Measurements from ENCODE around the gene EGR1. TPM values are rescaled to one million over a fixed set of nuclear protein-coding genes. Genes with fewer than 3 reads are reported as not detected.
A peak's percentile ranks its signal among the peaks of the same experiment; 100 is the strongest.

The EGR1 gene
- total and polyA plus RNA-seq, 2 of the 4 experiments (the other 2 are of a cell fraction): 2.9 to 104 TPM

DNA sequence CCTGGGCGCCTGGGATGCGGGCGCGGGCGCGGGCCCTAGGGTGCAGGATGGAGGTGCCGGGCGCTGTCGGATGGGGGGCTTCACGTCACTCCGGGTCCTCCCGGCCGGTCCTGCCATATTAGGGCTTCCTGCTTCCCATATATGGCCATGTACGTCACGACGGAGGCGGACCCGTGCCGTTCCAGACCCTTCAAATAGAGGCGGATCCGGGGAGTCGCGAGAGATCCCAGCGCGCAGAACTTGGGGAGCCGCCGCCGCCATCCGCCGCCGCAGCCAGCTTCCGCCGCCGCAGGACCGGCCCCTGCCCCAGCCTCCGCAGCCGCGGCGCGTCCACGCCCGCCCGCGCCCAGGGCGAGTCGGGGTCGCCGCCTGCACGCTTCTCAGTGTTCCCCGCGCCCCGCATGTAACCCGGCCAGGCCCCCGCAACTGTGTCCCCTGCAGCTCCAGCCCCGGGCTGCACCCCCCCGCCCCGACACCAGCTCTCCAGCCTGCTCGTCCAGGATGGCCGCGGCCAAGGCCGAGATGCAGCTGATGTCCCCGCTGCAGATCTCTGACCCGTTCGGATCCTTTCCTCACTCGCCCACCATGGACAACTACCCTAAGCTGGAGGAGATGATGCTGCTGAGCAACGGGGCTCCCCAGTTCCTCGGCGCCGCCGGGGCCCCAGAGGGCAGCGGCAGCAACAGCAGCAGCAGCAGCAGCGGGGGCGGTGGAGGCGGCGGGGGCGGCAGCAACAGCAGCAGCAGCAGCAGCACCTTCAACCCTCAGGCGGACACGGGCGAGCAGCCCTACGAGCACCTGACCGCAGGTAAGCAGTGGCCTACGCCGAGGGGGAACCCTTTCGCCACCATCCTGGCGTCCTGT is at the start of gene EGR1 (continued):
- TF ChIP-seq MXI1 (IDR thresholded peaks at IDR 0.05; ENCODE audit: borderline replicate concordance, low read depth, low read length): no peak
- TF ChIP-seq FOS (IDR thresholded peaks at IDR 0.05; ENCODE audit: low read depth, low read length): 0 out of 2 replicates have a peak, but pooled peaks have one; percentile 2

GRCh38 chr5:138418444-138418843 is 46.8 kb upstream of the EGR1 start:
- H3K23ac ChIP-seq (ENCODE audit: low read depth, low read length): no peak overlapping the region
- no peak overlapping the region for H2BK120ac ChIP-seq (ENCODE audit: low read depth, low read length)
- POLR2A ChIA-PET (ENCODE audit: unreplicated experiment): no interaction called here
- H2AK9ac ChIP-seq (replicated peaks; ENCODE audit: low read depth, low read length, poor library complexity): no peak overlapping the region
- no peak overlapping the region for H2AK5ac ChIP-seq (ENCODE audit: low read depth, low read length)
- no peak overlapping the region for H3K4me3 ChIP-seq (ENCODE audit: insufficient read depth, low read depth, low read length)
- H3K18ac ChIP-seq (ENCODE audit: low read depth, low read length): no peak overlapping the region
- H4K20me1 ChIP-seq (ENCODE audit: insufficient read depth, low read length): no peaks in the 10 kb centered on the region
- H3K36me3 ChIP-seq (ENCODE audit: control insufficient read depth, insufficient read depth, low read length): peaks cover 52% of the 10 kb centered on the region
- H3K27ac ChIP-seq (ENCODE audit: insufficient read depth, low read length): no peak overlapping the region
- no TSS peak for BruUV-seq (replicated peaks)
- no peak overlapping the region for H4K8ac ChIP-seq (ENCODE audit: low read depth in 2 of 2, low read length in 2 of 2)
- no peak overlapping the region for H3K4me2 ChIP-seq (ENCODE audit: low read depth, low read length)
- H2BK20ac ChIP-seq (ENCODE audit: low read depth, low read length): no peak overlapping the region
- intact Hi-C loops (cut with micrococcal nuclease) (no loop called here), dilution Hi-C loops (cut with HindIII; ENCODE audit: low sequenced_read_pairs, unreplicated experiment) (no loop called here), in situ Hi-C loops (cut with MboI; ENCODE audit: low sequenced_read_pairs) (loop anchor here (10.0 kb wide), 2 partner anchors 194 to 234 kb away; no protein-coding TSS in a partner anchor)
- no peak overlapping the region for H2BK15ac ChIP-seq (ENCODE audit: low read depth, low read length)
- WGBS, 2 experiments (ENCODE audit: extremely low coverage in 2 of 2, insufficient read length in 1 of 2): no CpG with 5 or more reads among the region's 2 CpGs
- H3K9me1 ChIP-seq (ENCODE audit: insufficient read depth, low read length): no peaks in the 10 kb centered on the region; the same call in 1 of the 2 replicates
- H2AFZ ChIP-seq (replicated peaks; ENCODE audit: low read length, poor library complexity): no peak overlapping the region
- no peak overlapping the region for H4K91ac ChIP-seq (ENCODE audit: insufficient read depth, low read depth, low read length)
- H2BK5ac ChIP-seq (ENCODE audit: low read depth, low read length, poor library complexity, severe bottlenecking): no peak overlapping the region
- CTCF ChIA-PET: no interaction called here
- H3K56ac ChIP-seq (ENCODE audit: extremely low read depth, insufficient read depth, low read length): no peak overlapping the region
- no peaks in the 10 kb centered on the region for H3K4me1 ChIP-seq (ENCODE audit: control insufficient read depth, insufficient read depth, low read length)
- no peak overlapping the region for H3K14ac ChIP-seq (replicated peaks; ENCODE audit: low read depth, low read length)
- H3K9me3 ChIP-seq (ENCODE audit: control insufficient read depth, insufficient read depth, low read length): no peaks in the 10 kb centered on the region
- no peak overlapping the region for H3K9ac ChIP-seq (ENCODE audit: low read depth, low read length)
- no peaks in the 10 kb centered on the region for H3K27me3 ChIP-seq (ENCODE audit: control insufficient read depth, insufficient read depth, low read length)
- no peaks in the 10 kb centered on the region for H3K79me1 ChIP-seq (ENCODE audit: low read depth in 1 of 2, low read length in 2 of 2)
- no peak overlapping the region for H3K4ac ChIP-seq (ENCODE audit: low read depth, low read length)
- no peak for DNase-seq
- no peak overlapping the region for H4K5ac ChIP-seq (ENCODE audit: low read depth, low read length)
- ATAC-seq (ENCODE audit: low read depth): no peak
- no peak for TF ChIP-seq MAFK (IDR thresholded peaks at IDR 0.05; ENCODE audit: low read depth, low read length)
- TF ChIP-seq, protein P1, sequence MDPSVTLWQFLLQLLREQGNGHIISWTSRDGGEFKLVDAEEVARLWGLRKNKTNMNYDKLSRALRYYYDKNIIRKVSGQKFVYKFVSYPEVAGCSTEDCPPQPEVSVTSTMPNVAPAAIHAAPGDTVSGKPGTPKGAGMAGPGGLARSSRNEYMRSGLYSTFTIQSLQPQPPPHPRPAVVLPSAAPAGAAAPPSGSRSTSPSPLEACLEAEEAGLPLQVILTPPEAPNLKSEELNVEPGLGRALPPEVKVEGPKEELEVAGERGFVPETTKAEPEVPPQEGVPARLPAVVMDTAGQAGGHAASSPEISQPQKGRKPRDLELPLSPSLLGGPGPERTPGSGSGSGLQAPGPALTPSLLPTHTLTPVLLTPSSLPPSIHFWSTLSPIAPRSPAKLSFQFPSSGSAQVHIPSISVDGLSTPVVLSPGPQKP (IDR thresholded peaks at IDR 0.05; ENCODE audit: borderline replicate concordance, low read depth, low read length): no peak
- TF ChIP-seq, protein P2, sequence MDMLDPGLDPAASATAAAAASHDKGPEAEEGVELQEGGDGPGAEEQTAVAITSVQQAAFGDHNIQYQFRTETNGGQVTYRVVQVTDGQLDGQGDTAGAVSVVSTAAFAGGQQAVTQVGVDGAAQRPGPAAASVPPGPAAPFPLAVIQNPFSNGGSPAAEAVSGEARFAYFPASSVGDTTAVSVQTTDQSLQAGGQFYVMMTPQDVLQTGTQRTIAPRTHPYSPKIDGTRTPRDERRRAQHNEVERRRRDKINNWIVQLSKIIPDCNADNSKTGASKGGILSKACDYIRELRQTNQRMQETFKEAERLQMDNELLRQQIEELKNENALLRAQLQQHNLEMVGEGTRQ (IDR thresholded peaks at IDR 0.05; ENCODE audit: low read depth, low read length): no peak
- no peak for TF ChIP-seq MXI1 (IDR thresholded peaks at IDR 0.05; ENCODE audit: borderline replicate concordance, low read depth, low read length)
- no peak for TF ChIP-seq POLR2A (IDR thresholded peaks at IDR 0.05; ENCODE audit: low read depth, low read length)

Data from IMR-90 (cell line).